GM18498 (cell line): ENCODE data around the gene XCL1.

Experiments
- ATAC-seq: cut with Tn5 transposase; IDR thresholded peaks from one replicate; pipeline ENCODE4 v1.9.1; 2021; ENCODE audit warnings: mild to moderate bottlenecking, moderate library complexity; ENCODE audit not compliant: unreplicated experiment

Gene XCL1

GRCh38 chr1:168603501-168604110 lies 27.2 kb downstream of the XCL1 start:
- peak; percentile 83 for ATAC-seq

- ATAC-seq = no peak
Measured at GRCh38 chr1:168605443-168605842, 29.0 kb downstream of the XCL1 start.

GRCh38 chr1:168606096-168606495 lies 29.7 kb downstream of the XCL1 start:
- no peak for ATAC-seq

- no peak for ATAC-seq
Measured at GRCh38 chr1:168607872-168608428, 31.5 kb downstream of the XCL1 start.

GRCh38 chr1:168608796-168609715 lies 32.7 kb downstream of the XCL1 start:
- ATAC-seq = no peak

GRCh38 chr1:168609741-168610510 lies 33.5 kb downstream of the XCL1 start:
- no peak for ATAC-seq

- no peak for ATAC-seq
Measured at GRCh38 chr1:168613038-168613451, 36.6 kb downstream of the XCL1 start.

GRCh38 chr1:168613691-168614231 lies 37.4 kb downstream of the XCL1 start:
- no peak for ATAC-seq

GRCh38 chr1:168614235-168614634 lies 37.8 kb downstream of the XCL1 start:
- no peak for ATAC-seq

GRCh38 chr1:168615965-168616364 lies 39.6 kb downstream of the XCL1 start:
- ATAC-seq = no peak

GRCh38 chr1:168617974-168618750 lies 41.8 kb downstream of the XCL1 start:
- ATAC-seq = no peak

- no peak for ATAC-seq
Measured at GRCh38 chr1:168618886-168619285, 42.5 kb downstream of the XCL1 start.

GRCh38 chr1:168621356-168621755 lies 45.0 kb downstream of the XCL1 start:
- ATAC-seq = no peak

GRCh38 chr1:168623003-168623828 lies 46.8 kb downstream of the XCL1 start:
- no peak for ATAC-seq

- no peak for ATAC-seq
Measured at GRCh38 chr1:168623831-168624230, 47.4 kb downstream of the XCL1 start.

- ATAC-seq = no peak
Measured at GRCh38 chr1:168626326-168626725, 49.9 kb downstream of the XCL1 start.

- no peak for ATAC-seq
Measured at GRCh38 chr1:168627370-168627769, 51.0 kb downstream of the XCL1 start.

- no peak for ATAC-seq
Measured at GRCh38 chr1:168628807-168629206, 52.4 kb downstream of the XCL1 start.

GRCh38 chr1:168629466-168629865 lies 53.1 kb downstream of the XCL1 start:
- no peak for ATAC-seq
